Activated T-helper 1 cell treated with anti-CD3 and anti-CD28 coated beads, Interleukin-2, amount 50 U/mL, for 16 hours (primary cell): ENCODE results near the gene MGAT4D.
"Not testable (repeated sequence)": the region's sequence is repeated elsewhere in the genome, so short reads cannot be mapped to it uniquely, and the experiment has no call there.

ENCODE experiments used
- DNase-seq, 2 donors: peaks; one replicate each; pipeline ENCODE4 v3.0.0-alpha.2; 2020; ENCODE audit warnings: low read depth in 1 of 2, low spot score in 1 of 2

Gene MGAT4D

DNA sequence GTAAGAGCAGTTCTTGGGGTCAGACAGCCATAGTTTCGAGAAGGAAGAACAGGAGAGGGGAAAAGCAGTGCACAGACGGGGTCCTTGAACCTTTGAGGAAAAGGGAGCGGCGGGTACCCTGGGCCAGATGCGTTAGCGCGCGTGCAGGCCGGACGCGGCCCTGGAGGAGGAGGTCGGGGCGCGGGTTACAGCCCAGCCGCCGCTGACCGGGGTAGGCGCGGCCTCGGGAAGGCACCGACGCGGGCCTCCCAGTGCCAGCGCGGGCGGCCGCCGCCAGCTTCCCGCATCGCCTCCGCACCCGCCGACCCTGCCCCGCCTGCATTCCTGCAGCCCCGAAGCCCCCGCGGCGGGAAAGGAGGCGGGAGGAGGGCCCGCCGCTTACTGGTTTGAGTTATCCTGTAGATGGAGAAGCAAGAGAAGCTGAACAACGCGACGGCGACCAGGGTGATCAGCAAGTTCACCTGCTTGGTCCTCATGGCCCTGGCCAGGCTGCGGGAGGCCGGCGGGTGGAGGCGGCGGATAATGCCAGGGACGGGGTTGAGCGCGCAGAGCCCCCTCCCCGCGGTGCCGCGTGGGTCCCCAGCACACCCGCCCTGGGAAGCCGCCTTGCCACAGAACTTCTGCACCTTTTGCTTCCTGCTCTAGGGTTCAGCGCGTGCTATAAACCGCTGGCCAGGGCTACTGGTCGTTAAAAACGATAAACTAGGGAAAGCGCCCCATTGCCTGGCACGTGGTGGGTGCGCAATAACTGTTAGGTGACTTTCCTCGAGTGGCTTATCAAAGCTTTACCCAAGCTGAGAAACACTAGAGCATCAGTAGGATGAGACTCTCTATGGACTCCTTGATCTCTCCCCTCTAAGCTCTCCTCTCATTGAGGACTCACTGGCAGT is at the start of gene MGAT4D:
Gene MGAT4D, minus strand, starts transcription at position 547 of the 890 bp plus-strand sequence. Its CDS starts 71 bp downstream, at position 476.
- DNase-seq, result no peak

DNA sequence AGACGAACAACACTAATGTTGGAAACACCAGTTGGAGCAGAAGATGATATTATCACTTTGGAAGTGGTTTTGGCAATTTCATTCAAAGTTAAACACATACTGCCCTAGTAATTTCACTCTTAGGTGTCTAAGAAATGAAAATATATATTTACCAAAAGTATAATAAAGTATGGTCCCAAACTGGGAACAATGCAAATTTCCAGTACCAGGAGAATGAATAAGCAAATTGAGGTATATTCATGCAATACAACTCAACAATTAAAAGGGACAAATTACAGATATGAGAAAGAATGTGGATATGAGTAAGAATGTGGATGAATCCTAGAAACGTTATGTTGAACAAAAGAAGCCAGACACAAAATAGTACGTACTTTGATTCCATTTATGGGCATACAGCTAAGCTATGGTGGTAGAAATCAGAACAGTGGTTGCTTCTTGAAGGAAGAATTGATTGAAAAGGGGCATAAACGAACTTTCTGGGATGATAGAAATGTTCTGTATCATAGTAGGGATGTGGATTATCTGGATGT is 35.9 kb upstream of the MGAT4D start:
- no peak for DNase-seq

DNA sequence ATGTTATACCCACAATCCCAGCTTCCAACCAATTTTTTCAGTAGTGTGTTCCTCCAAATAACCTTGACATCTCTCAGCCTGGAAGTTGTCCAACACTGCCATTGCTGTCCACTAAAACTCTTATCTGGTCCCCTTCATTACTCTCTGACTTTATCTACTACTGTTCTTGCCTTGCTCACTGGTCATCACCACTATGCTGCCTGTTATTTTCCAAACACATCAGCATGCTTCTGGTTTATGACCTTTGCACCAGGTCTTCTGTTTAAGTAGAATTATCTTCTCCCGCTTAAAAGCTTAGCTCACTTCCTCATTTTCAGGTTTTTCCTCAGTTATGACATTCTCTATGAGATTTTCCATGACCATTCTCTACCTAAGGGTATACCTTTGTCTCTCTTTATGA is 31.3 kb upstream of the MGAT4D start:
- DNase-seq, result no peak

DNA sequence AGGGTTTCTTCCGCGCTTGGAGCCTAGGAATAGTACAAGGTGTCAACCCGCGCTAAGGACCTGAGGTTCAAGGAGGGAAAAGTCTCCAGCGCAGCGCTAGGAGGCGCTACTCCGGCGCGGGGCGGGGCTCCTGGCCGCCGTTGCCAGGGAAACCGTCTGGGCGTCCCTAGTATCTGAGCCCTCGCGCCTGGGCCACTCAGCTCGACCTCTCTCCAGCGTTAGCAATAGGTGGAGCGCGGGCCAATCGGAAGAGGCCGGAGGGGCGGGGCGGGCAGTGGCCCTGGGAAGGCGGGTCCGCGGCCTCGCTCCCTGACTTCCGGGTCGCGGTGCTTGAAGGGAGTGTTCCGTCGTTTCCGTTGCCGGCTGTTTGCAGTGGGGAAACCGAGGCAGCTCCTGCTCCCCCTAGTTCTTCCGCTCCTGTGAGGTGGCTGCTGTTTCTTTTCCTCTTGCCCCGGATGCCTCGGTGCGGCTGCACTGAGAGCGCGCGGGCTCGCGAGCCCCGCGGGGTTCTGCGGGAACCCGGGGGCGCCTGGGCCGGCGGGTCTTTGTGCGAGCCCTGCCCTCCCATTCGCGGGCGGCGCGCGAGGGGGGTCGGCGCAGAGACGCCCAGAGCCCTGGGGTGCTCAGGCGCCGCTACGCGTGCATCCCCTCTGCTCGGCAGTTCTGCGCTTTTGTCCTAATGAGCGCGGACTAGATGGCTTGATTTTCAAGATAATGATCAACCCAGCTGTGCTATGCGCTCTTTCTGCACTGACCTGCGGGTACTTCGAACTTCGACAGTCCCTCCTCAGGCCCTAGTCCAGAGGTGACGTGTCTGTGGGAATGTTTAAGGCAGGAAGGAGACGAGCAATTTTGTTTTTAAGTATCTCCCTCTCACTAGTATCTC is 26.0 kb upstream of the MGAT4D start, which contains the start of gene ELMOD2:
Gene ELMOD2, plus strand, starts transcription at position 312 of the 886 bp plus-strand sequence. CDS start 1,261 bp downstream, outside the sequence.
- peak; percentile 93 to 97 for DNase-seq

DNA sequence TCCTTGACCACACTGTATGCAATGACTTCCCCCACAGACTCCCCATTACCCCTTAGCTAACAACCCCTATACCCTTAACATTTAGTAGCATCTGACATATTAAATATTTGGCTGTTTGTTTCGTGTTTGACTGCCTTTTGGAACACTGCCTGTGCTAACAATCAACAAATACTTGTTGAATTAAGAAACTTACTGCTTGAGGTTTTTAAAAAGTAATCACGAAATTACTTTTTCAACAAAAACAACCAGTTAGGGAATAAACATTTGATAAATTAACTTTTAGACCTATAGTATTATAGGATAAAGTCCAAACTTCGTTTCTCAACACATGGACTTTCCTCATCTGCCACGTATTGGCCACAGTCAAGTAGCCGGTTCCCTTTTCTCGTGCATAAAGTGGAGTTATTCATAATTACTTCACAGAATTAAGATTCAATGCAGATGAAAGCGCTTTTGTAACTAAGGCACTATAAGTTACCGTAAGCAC is 25.3 kb upstream of the MGAT4D start:
- DNase-seq, result no peak

DNA sequence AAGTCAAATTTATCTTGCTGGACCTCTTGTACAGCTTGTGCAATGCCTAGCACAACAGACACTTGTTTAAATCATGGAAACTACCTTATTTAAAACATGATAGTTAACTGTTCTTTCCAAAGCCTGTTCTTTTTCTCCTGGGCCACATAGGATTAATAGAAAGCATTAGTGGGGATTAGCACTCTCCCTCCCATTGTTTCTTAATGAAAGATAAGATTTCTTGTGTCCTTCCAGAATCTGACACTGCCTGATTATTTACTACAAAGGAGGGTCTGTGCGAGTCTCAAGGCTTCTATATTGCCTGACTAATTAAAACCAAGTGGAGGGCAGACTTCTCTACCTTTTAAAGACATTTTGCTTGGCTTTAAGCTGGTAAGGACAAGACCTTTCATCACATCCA is 17.3 kb upstream of the MGAT4D start:
- DNase-seq, result no peak

DNA sequence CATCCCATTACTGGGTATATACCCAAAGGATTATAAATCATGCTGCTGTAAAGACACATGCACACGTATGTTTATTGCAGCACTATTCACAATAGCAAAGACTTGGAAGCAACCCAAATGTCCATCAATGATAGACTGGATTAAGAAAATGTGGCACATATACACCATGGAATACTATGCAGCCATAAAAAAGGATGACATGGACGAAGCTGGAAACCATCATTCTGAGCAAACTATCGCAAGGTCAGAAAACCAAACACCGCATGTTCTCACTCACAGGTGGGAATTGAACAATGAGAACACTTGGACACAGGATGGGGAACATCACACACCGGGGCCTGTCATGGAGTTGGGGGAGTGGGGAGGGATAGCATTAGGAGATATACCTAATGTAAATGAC is 15.7 kb upstream of the MGAT4D start:
- not testable (repeated sequence) for DNase-seq

DNA sequence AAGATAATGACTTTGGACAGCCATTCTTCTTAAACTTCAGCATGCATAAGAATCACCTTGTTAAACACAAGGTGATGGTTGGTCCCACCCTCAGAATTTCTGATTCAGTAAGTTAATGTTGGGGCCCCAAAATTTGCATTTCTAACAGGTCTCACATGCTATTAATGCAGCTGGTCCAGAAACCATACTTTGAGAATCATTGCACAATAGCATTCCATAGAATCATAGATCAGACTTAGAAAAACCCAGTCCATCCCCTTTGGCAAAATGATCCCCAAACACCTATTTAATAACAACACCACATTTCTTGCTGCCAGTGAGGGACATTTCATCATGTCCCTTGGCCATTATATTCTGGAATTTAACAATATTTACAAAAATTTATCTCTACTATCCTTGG is 6.2 kb upstream of the MGAT4D start:
- DNase-seq, result no peak

DNA sequence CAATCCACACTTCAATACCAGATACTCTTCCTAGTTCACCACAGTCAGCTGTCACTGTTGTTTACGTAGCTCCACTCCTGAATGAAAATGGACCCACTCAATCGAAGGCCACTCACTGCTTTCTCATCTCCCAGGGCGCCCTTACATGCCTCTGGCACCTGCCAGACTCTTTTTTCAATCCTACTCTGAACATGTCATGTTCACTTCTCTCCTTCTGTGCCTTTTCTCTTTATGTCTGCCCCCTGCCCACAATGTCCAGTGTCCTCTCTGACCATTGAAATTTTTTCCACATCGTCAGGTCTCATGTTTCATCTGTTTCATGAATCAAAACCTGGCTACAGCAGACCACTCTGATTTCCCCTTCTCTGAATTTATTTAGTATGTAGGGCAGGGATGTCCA is 1.3 kb upstream of the MGAT4D start:
- DNase-seq, result no peak

DNA sequence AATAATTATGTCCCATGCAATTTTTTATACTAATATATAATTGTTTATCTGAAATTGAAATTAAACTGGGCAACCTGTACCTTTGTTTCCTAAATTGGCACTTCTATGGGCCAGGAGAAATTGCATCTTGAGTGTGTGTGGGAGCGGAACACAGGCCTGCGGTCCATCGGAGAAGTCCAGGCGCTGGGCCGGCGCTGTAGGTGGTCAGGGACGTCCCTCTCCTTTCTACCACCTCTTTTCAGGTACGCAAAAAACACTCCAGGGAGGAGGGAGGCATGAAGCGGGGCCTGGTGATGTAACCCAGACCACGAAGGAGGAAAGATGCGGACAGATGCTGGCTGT is 717 bp downstream of the MGAT4D start:
- DNase-seq, result no peak

DNA sequence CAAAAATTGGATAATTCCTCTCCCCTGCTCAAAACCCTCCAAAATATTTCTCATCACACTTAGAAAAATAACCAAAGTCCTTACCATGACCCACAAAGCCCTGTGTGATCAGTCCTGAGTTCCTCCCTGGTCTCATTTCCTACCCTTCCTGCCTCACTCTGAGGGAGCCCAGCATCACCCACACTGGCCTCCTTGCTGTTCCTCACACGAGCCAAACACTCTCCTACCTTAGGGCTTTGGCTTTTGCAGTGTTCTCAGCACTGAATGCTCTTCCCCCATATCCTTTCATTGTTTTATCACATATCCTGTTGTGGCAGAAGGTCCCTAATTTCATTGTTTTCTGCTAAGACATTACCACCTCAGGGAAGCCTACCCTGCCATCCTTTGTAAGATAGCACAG is 12.2 kb downstream of the MGAT4D start:
- no peak for DNase-seq

DNA sequence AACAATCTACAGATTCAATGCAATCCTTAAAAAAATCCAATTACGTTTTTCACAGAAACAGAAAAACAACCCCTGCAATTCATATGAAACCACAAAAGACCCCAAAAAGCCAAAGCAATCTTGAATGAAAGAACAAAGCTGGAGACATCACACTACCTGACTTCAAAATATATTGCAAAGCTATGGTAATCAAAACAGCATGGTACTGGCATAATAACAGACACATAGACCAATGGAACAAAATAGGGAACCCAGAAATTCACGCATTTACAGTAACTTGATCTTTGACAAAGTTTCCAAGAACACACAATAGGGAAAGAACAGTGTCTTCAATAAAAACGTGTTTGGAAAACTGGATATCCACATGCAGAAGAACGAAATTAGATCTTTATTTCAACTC is 14.6 kb downstream of the MGAT4D start:
- no peak for DNase-seq

DNA sequence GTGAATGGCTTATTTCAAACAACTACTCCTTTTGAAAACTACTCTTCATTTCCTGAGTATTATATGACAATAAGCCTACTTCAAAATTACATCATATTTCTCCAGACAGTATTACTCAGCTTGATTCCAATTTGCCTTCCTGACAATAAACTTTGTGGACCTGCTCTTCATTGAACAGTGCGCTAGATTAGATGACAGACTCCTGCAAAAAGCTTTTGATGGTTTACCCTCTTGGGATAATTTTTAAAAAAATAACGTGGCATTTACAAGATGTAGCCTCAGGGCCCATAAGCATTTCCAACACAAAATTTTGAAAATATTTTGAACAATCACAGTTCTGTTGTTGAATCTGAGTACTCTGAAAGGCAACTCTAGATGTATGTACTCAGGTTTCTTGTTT is 25.9 kb downstream of the MGAT4D start:
- no peak for DNase-seq

DNA sequence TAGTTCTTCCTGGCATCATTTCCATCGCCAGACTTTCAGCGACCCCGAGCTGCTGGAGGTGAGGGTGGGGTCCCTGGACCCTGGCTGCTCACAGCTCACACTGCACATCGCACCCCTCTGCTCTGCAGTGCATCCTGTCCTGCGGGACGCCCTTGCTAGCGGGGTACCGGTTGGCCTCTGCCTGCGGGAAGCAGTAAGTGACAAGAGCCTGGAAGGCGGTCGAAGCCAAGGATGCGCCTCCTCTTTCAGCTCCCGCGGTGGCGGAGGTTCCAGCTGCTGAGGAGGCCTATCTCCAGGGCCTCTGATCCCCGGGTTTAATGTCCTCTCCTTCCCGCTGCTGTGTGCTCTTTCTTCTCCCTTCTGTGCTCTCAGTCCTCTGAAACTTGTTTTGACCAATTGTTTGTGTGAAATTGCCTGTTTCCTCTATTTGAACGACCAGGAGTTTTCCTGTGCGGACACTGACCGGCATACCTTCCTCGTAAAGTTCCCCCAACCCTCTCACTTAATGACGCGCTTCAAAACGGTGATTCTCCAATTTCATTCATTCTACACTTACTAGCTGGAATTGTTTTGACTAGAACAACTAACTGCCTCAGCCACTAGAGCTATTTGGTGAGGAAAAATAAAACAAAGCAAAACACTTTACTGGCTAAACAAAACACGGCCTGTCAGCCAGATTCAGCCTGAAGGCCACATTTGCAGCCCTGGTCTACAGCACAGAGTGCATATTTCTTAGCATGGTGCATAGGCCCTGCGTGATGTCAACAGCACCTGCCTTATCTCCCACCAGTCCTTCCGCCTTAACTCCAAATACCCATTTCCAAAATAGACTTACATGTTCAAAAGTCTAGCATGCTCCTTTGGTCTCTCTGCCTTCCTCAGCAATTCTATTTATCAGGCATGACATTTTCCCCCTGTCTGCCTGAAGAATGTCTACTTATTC is 28.0 kb downstream of the MGAT4D start:
- DNase-seq, result no peak

DNA sequence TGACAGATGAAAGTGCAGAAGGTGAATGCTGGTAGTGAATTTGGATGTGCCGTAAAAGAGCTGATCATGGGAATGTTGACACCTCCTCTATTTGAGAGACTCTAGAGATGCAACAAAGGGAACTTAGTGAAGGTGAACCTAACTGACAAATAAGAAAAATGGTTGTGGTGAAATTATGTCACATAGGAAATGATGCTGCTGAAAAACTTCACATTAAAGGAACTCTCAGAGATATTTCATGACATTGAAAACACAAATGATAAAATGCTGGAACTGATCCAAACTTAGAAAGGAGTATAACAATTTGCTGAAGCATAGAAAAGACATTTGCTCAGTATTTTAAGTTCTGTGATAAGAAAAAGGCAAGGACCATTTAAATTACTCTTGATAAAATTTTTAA is 31.9 kb downstream of the MGAT4D start:
- no peak for DNase-seq

DNA sequence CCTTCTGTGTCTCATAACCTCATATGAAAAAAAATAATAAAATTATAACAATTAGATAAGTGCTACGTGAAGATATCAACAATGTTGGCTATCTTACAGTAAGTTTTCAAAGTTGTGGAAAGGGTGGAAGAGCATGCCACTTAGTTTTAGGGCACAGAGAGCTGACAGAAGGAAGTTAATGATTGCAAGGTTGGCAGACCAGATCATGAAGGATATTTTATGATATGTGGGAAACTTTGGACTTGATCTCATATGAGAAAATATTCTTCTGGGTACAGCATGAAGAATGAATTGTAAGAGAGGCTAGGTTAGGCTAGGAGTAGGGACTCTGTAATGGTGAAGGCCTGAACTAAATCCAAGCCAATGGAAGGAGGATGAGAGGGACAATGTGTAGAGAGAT is 34.5 kb downstream of the MGAT4D start:
- no peak for DNase-seq

DNA sequence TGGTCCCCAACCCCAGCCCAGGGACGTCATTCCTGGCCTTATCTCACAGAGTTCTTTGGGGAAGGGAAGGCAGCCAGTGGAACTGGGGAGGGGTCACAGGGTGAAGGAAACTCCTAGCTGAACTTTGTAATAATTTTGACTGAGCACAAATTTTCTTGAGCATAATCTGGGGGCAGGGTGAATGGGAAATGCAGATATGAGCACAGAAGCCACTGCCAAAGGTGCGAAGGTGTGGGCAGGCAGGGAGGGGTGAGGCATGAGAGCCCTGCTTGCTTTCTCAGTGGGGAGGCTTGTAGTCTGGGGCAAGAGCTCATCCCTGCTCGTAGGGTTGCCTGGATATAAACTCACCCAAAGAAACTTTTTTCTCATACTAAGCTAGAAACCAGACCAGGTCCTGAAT is 34.9 kb downstream of the MGAT4D start:
- DNase-seq, result no peak

DNA sequence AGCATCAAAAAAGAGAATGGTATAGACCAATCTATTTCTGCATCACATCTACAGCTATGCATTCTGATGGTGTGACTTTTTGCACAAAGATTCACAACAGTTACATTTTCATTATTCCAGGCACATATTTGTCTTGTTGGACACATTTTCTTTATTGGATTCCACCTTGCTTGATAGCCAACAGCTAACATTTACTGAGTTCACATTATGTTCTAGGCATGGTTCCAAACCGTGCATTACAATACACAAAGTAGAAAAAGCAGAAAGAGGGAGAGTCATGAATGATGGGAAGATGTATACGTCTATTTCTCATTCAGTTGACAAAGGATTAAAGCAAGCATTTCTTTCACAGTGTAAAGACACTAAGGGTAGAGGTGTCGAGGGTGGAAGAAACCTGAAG is 47.7 kb downstream of the MGAT4D start:
- no peak for DNase-seq

DNA sequence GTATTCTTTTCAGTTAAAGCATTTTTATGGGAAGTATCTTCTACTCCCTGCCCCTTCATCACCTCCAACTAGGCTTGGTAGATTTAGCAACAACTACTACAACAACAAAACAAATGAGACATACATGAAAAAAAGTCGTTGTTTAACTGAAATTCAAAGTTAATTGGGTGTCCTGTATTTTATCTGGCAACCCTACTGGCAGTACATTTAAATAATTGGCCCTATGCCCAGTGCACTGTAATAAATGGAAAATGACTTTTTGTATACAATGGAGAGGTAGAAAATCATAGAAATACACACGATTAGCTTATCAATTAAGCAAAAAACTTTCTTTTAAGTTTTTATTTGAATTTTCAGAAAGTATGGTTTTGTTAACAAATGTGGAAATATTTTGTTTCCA is 49.3 kb downstream of the MGAT4D start:
- no peak for DNase-seq

DNA sequence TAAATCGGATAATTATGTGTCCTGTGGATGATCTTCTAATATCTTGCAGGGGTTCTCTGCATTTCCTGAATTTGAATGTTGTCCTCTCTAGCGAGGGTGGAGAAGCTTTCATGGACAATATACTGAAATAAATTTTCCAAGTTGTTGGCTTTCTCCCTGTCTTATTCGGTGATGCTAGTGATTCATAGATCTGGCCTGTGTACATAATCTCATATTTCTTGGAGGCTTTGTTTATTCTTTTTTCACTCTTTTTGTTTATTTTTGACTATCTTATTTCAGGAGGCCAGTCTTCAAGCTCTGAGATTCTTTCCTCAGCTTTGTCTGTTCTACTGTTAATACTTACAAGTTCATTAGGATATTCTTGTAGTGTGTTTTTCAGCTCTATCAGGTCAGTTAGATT is 49.9 kb downstream of the MGAT4D start:
- DNase-seq, result no peak

DNA sequence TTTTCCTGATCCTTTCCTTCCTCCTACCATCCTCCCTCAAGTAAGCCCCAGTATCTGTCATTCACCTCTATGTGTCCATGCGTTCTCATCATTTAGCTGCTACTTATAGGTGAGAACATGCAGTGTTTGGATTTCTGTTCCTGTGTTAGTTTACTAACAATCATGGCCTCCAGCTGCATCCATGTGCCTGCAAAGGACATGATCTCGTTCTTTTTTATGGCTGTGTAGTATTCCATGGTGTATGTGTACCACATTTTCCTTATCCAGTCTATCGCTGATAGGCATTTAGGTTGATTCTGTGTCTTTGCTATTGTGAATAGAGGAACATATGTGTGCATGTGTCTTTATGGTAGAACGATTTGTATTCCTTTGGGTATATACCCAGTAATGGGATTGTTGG is 53.7 kb downstream of the MGAT4D start:
- not testable (repeated sequence) for DNase-seq
